ENCODE results near the gene ZNF462.

Gene ZNF462

GRCh38 chr9:106886111-106887046 lies 23.4 kb downstream of the ZNF462 start:
- no peak overlapping the region for H2BK12ac ChIP-seq (ENCODE audit: low read length)
- H3K36me3 ChIP-seq (replicated peaks in 1 of 2; ENCODE audit: control insufficient read depth in 2 of 2, insufficient read depth in 2 of 2, low read length in 2 of 2): peaks cover 4 to 77% of the 10 kb centered on the region in 2 donors
- H3K4me1 ChIP-seq (ENCODE audit: control insufficient read depth in 2 of 2, insufficient read depth in 1 of 2, low read depth in 1 of 2, low read length in 2 of 2): peaks cover 10 to 11% of the 10 kb centered on the region in 2 donors

GRCh38 chr9:106887066-106887465 lies 24.1 kb downstream of the ZNF462 start:
- no peak overlapping the region for H2BK12ac ChIP-seq (ENCODE audit: low read length)
- peaks cover 11 to 12% of the 10 kb centered on the region in 2 donors for H3K4me1 ChIP-seq (ENCODE audit: control insufficient read depth in 2 of 2, insufficient read depth in 1 of 2, low read depth in 1 of 2, low read length in 2 of 2)

More at GRCh38 chr9:106886111-106887046, 23.4 kb downstream of the ZNF462 start:
- H3K4me3 ChIP-seq (ENCODE audit: low read length in 2 of 2): no peak overlapping the region
- WGBS, 2 donors (ENCODE audit: extremely low coverage in 2 of 2, insufficient read length in 2 of 2, insufficient replicate concordance in 1 of 2): no CpG with 5 or more reads among the region's 6 CpGs
- peaks cover 3% of the 10 kb centered on the region for H3K79me1 ChIP-seq (ENCODE audit: low read depth, low read length)
- H3K9me3 ChIP-seq (replicated peaks in 1 of 2; ENCODE audit: control insufficient read depth in 2 of 2, insufficient read depth in 1 of 2, low read depth in 1 of 2, low read length in 2 of 2): peaks cover 3 to 47% of the 10 kb centered on the region in 2 donors
- H2BK15ac ChIP-seq (ENCODE audit: low read length): no peak overlapping the region
- no peaks in the 10 kb centered on the region for H3K27me3 ChIP-seq (ENCODE audit: control insufficient read depth in 3 of 3, insufficient read depth in 3 of 3, low read depth in 1 of 3, low read length in 3 of 3)
- no peak overlapping the region for H2BK120ac ChIP-seq (ENCODE audit: low read depth, low read length)
- H3K9ac ChIP-seq (ENCODE audit: low read depth, low read length, poor library complexity): no peak overlapping the region
- no peak overlapping the region for H4K91ac ChIP-seq (ENCODE audit: low read depth, low read length, poor library complexity)
- no peak overlapping the region for H2AFZ ChIP-seq (ENCODE audit: low read length)
- no peak overlapping the region for H3K18ac ChIP-seq (ENCODE audit: low read length)
- H3K23ac ChIP-seq (ENCODE audit: low read depth, low read length, poor library complexity): no peak overlapping the region
- no peak overlapping the region for H3K4ac ChIP-seq (ENCODE audit: low read length)
- H3K27ac ChIP-seq (replicated peaks; ENCODE audit: low read length): no peak overlapping the region
- H2AK5ac ChIP-seq (ENCODE audit: low read depth, low read length): no peak overlapping the region
- no peak overlapping the region for H2BK5ac ChIP-seq (ENCODE audit: low read length)
- H4K8ac ChIP-seq (ENCODE audit: low read depth, low read length): no peak overlapping the region
- no peak overlapping the region for H3K14ac ChIP-seq (ENCODE audit: low read length)
- no peak for DNase-seq (ENCODE audit: low spot score)
- H3K4me2 ChIP-seq (ENCODE audit: insufficient read depth, low read length, poor library complexity, severe bottlenecking): no peak overlapping the region

GRCh38 chr9:106889061-106889590 lies 26.2 kb downstream of the ZNF462 start:
- Histone ChIP-seq H4K8ac (ENCODE audit: low read depth, low read length) (no peak overlapping the region), H4K91ac (ENCODE audit: low read depth, low read length, poor library complexity) (no peak overlapping the region), H3K27me3 (ENCODE audit: control insufficient read depth in 3 of 3, insufficient read depth in 3 of 3, low read depth in 1 of 3, low read length in 3 of 3) (no peaks in the 10 kb centered on the region), H3K18ac (ENCODE audit: low read length) (no peak overlapping the region), H2BK12ac (ENCODE audit: low read length) (no peak overlapping the region), H2AFZ (ENCODE audit: low read length) (no peak overlapping the region), H3K4me1 (ENCODE audit: control insufficient read depth in 2 of 2, insufficient read depth in 1 of 2, low read depth in 1 of 2, low read length in 2 of 2) (peaks cover 22 to 24% of the 10 kb centered on the region in 2 donors), H3K4me3 (ENCODE audit: low read length in 2 of 2) (no peak overlapping the region), H3K14ac (ENCODE audit: low read length) (no peak overlapping the region), H3K79me1 (ENCODE audit: low read depth, low read length) (peaks cover 3% of the 10 kb centered on the region), H2BK15ac (ENCODE audit: low read length) (no peak overlapping the region), H2AK5ac (ENCODE audit: low read depth, low read length) (no peak overlapping the region), H3K9ac (ENCODE audit: low read depth, low read length, poor library complexity) (no peak overlapping the region), H3K9me3 (replicated peaks in 1 of 2; ENCODE audit: control insufficient read depth in 2 of 2, insufficient read depth in 1 of 2, low read depth in 1 of 2, low read length in 2 of 2) (peaks cover 3 to 33% of the 10 kb centered on the region in 2 donors), H3K36me3 (replicated peaks in 1 of 2; ENCODE audit: control insufficient read depth in 2 of 2, insufficient read depth in 2 of 2, low read length in 2 of 2) (peaks cover 4 to 81% of the 10 kb centered on the region in 2 donors), H3K4me2 (ENCODE audit: insufficient read depth, low read length, poor library complexity, severe bottlenecking) (no peak overlapping the region), H3K27ac (replicated peaks; ENCODE audit: low read length) (peak overlapping the region; percentile 59), H2BK120ac (ENCODE audit: low read depth, low read length) (no peak overlapping the region), H2BK5ac (ENCODE audit: low read length) (no peak overlapping the region), H3K23ac (ENCODE audit: low read depth, low read length, poor library complexity) (no peak overlapping the region), H3K4ac (ENCODE audit: low read length) (no peak overlapping the region)
- DNase-seq (ENCODE audit: low spot score): no peak
- no CpG with 5 or more reads among the region's 7 CpGs for WGBS, 2 donors (ENCODE audit: extremely low coverage in 2 of 2, insufficient read length in 2 of 2, insufficient replicate concordance in 1 of 2)

More at GRCh38 chr9:106887066-106887465, 24.1 kb downstream of the ZNF462 start:
- H2BK5ac ChIP-seq (ENCODE audit: low read length): no peak overlapping the region
- H2AFZ ChIP-seq (ENCODE audit: low read length): no peak overlapping the region
- H3K18ac ChIP-seq (ENCODE audit: low read length): no peak overlapping the region
- no peak for DNase-seq (ENCODE audit: low spot score)
- H3K27ac ChIP-seq (replicated peaks; ENCODE audit: low read length): no peak overlapping the region
- H3K9me3 ChIP-seq (replicated peaks in 1 of 2; ENCODE audit: control insufficient read depth in 2 of 2, insufficient read depth in 1 of 2, low read depth in 1 of 2, low read length in 2 of 2): peaks cover 3 to 42% of the 10 kb centered on the region in 2 donors
- H3K14ac ChIP-seq (ENCODE audit: low read length): no peak overlapping the region
- peaks cover 4 to 79% of the 10 kb centered on the region in 2 donors for H3K36me3 ChIP-seq (replicated peaks in 1 of 2; ENCODE audit: control insufficient read depth in 2 of 2, insufficient read depth in 2 of 2, low read length in 2 of 2)
- peaks cover 3% of the 10 kb centered on the region for H3K79me1 ChIP-seq (ENCODE audit: low read depth, low read length)
- H4K8ac ChIP-seq (ENCODE audit: low read depth, low read length): no peak overlapping the region
- no peak overlapping the region for H3K4me3 ChIP-seq (ENCODE audit: low read length in 2 of 2)
- no peak overlapping the region for H3K4ac ChIP-seq (ENCODE audit: low read length)
- no peak overlapping the region for H4K91ac ChIP-seq (ENCODE audit: low read depth, low read length, poor library complexity)
- H3K4me2 ChIP-seq (ENCODE audit: insufficient read depth, low read length, poor library complexity, severe bottlenecking): no peak overlapping the region
- H3K23ac ChIP-seq (ENCODE audit: low read depth, low read length, poor library complexity): no peak overlapping the region
- H2AK5ac ChIP-seq (ENCODE audit: low read depth, low read length): no peak overlapping the region
- no peak overlapping the region for H3K9ac ChIP-seq (ENCODE audit: low read depth, low read length, poor library complexity)
- H2BK15ac ChIP-seq (ENCODE audit: low read length): no peak overlapping the region
- no CpG with 5 or more reads among the region's 2 CpGs for WGBS, 2 donors (ENCODE audit: extremely low coverage in 2 of 2, insufficient read length in 2 of 2, insufficient replicate concordance in 1 of 2)
- H3K27me3 ChIP-seq (ENCODE audit: control insufficient read depth in 3 of 3, insufficient read depth in 3 of 3, low read depth in 1 of 3, low read length in 3 of 3): no peaks in the 10 kb centered on the region
- H2BK120ac ChIP-seq (ENCODE audit: low read depth, low read length): no peak overlapping the region

GRCh38 chr9:106890608-106891007 lies 27.6 kb downstream of the ZNF462 start:
- WGBS, 2 donors (ENCODE audit: extremely low coverage in 2 of 2, insufficient read length in 2 of 2, insufficient replicate concordance in 1 of 2): no CpG with 5 or more reads among the region's 4 CpGs
- H2AK5ac ChIP-seq (ENCODE audit: low read depth, low read length): no peak overlapping the region
- H3K23ac ChIP-seq (ENCODE audit: low read depth, low read length, poor library complexity): no peak overlapping the region
- no peak overlapping the region for H4K8ac ChIP-seq (ENCODE audit: low read depth, low read length)
- no peak overlapping the region for H3K4ac ChIP-seq (ENCODE audit: low read length)
- no peak overlapping the region for H3K4me3 ChIP-seq (ENCODE audit: low read length in 2 of 2)
- H3K36me3 ChIP-seq (replicated peaks in 1 of 2; ENCODE audit: control insufficient read depth in 2 of 2, insufficient read depth in 2 of 2, low read length in 2 of 2): peaks cover under 1 to 82% of the 10 kb centered on the region in 2 donors
- H3K9ac ChIP-seq (ENCODE audit: low read depth, low read length, poor library complexity): no peak overlapping the region
- H3K27ac ChIP-seq (replicated peaks; ENCODE audit: low read length): peak overlapping the region; percentile 31
- H3K4me1 ChIP-seq (ENCODE audit: control insufficient read depth in 2 of 2, insufficient read depth in 1 of 2, low read depth in 1 of 2, low read length in 2 of 2): peaks cover 22 to 24% of the 10 kb centered on the region in 2 donors
- no peaks in the 10 kb centered on the region for H3K27me3 ChIP-seq (ENCODE audit: control insufficient read depth in 3 of 3, insufficient read depth in 3 of 3, low read depth in 1 of 3, low read length in 3 of 3)
- no peak for DNase-seq (ENCODE audit: low spot score)
- H3K79me1 ChIP-seq (ENCODE audit: low read depth, low read length): peaks cover 3% of the 10 kb centered on the region
- no peak overlapping the region for H2BK12ac ChIP-seq (ENCODE audit: low read length)
- H2BK5ac ChIP-seq (ENCODE audit: low read length): no peak overlapping the region
- H4K91ac ChIP-seq (ENCODE audit: low read depth, low read length, poor library complexity): no peak overlapping the region
- no peak overlapping the region for H3K4me2 ChIP-seq (ENCODE audit: insufficient read depth, low read length, poor library complexity, severe bottlenecking)
- no peak overlapping the region for H2AFZ ChIP-seq (ENCODE audit: low read length)
- no peak overlapping the region for H3K14ac ChIP-seq (ENCODE audit: low read length)
- H3K9me3 ChIP-seq (replicated peaks in 1 of 2; ENCODE audit: control insufficient read depth in 2 of 2, insufficient read depth in 1 of 2, low read depth in 1 of 2, low read length in 2 of 2): peaks cover under 1 to 29% of the 10 kb centered on the region in 2 donors
- H2BK15ac ChIP-seq (ENCODE audit: low read length): no peak overlapping the region
- H2BK120ac ChIP-seq (ENCODE audit: low read depth, low read length): no peak overlapping the region
- H3K18ac ChIP-seq (ENCODE audit: low read length): no peak overlapping the region

Data from neuronal stem cell (in vitro differentiated cells).